Eye (tissue), 1 donor: Measurements from ENCODE around the gene CAMK1D.
"Not testable (repeated sequence)": the region's sequence is repeated elsewhere in the genome, so short reads cannot be mapped to it uniquely, and the experiment has no call there.

Source experiments
- DNase-seq: peaks from one replicate; pipeline ENCODE4 v3.0.0-alpha.2; 2015

CAMK1D gene

DNA sequence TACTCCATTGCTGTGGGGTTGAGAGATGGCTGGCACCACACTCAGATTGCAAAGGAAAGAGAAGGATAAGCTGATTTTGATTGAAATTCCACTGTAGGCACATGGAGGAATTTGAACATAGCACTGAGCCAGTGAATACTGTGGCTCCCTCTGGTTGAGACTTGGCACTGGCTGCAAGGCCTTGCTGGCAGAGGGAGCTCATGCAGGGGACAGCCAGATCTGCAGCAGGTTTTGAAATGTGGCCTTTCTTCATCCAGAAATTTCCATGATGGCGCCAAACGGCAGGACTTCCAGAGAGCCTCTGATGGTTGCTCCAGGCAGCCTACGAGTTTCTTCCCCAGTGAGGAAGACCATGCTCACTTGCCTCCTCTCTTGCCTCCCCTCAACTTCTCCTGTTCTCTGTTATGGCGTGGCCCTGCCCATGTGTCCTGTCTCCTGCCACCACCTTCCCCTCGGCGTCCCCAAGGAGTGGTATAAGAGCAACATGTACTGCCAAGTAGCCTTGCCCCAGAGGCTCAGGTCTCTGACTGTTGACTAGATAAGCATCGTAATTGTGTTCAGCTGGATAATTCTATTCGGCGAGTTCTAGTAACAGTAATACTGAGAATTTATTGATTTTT lies 386.6 kb downstream of the CAMK1D start:
- DNase-seq = no peak

DNA sequence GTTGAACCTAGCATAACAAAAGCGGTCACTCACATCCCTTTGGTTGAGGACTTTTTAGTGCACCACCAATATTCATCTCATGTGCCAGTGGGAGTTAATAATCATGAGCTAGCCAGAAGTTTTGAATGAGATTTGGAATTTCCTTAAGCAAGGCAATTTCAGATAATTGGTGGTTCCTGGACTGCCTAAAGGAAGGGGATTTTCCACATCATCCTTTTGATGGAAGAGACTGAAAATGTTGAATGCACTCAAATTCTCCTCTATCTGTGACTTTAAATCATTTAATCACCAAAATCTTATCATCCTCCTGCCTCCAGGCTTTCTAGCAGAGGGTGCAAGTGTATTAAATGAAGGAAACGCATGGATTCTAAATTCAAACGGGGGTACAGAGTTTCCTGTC lies 391.5 kb downstream of the CAMK1D start:
- DNase-seq = no peak

DNA sequence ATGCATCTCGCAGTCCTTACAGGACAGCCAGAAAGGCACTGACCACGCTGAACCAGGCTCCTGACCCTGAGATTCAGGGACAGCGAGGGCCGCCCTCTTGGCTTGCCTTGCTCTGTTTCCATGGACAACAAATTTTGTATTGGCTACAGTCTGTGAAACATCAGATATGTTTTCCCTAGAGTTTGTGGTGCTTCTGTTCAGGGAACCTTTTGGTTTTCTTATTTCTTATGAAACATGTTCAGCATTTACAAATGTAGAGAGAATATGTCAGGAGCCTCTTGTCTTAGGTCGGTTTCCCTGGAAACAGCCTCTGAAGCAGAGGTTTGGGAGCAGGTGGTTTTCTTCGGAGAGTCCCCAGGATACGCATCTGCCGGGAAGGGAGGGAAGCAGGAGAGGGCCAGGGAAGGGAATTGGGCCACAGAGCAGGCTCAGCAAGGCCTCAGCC lies 392.0 kb downstream of the CAMK1D start:
- DNase-seq = no peak

DNA sequence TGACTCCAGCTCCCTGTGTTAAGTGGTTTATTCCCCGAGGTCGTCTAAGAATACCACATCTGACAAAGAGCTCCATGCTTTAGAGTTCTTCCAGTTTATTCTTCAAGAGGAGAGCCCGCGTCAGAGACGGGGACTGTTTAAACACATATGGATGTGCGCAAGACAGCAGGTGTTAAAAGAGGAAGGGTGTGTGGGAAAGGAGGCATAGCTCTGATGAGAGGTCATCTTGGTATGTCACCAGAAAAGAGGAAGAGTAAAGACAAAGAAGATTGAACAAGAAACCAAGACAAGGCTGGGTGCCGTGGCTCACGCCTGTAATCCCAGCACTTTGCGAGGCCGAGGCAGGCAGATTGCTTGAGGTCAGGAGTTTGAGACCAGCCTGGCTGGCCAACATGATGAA lies 393.4 kb downstream of the CAMK1D start:
- DNase-seq = no peak

DNA sequence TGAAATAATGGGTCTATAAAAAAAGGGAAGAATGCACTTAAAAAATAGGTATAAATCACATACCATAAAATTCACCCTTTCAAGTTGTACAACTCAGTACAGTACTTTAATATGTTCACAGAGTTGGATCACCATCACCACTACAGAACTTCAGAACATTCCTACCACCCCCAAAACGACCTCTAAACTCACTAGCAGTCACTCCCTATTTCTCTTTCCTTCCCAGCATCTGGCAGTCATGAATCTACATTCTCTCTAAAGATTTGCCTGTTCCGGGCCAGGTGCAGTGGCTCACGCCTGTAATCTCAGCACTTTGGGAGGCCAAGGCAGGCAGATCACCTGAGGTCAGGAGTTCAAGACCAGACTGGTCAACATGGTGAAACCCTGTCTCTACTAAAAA lies 394.1 kb downstream of the CAMK1D start:
- DNase-seq = not testable (repeated sequence)

DNA sequence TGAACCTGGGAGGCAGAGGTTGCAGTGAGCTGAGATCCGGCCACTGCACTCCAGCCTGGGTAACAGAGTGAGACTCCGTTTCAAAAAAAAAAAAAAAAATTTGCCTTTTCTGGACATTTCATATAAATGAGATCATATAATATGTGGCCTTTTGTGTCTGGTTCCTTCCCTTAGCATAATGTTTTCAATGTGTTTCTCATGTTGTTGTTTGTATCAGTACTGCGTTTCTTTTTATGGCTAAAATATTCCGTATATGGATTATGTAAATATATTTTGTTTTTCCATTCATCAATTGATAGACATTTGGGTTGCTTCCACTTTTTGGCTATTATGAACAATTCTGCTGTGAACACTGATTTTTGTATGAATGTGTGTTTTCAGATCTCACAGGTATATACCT lies 394.6 kb downstream of the CAMK1D start:
- no peak for DNase-seq

DNA sequence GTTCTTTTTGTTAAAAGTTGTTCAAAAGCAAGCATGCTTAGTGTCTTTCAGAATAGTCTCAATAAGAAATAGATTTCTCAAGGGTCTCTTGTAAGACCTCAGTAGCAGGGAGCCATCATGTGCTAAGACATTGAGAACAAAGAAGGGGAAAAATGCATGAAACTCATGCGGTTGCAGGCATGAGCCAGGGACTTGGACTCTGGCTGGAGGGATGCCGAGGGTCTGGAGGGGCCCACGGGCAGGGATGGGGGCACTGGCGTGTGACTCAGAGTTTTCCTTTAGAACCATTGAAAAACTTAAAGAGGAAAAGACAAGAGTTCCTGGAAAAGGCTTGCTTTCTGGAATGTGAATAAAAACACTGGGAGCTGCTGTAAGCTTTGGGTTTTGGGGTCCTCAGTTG lies 398.8 kb downstream of the CAMK1D start:
- no peak for DNase-seq

DNA sequence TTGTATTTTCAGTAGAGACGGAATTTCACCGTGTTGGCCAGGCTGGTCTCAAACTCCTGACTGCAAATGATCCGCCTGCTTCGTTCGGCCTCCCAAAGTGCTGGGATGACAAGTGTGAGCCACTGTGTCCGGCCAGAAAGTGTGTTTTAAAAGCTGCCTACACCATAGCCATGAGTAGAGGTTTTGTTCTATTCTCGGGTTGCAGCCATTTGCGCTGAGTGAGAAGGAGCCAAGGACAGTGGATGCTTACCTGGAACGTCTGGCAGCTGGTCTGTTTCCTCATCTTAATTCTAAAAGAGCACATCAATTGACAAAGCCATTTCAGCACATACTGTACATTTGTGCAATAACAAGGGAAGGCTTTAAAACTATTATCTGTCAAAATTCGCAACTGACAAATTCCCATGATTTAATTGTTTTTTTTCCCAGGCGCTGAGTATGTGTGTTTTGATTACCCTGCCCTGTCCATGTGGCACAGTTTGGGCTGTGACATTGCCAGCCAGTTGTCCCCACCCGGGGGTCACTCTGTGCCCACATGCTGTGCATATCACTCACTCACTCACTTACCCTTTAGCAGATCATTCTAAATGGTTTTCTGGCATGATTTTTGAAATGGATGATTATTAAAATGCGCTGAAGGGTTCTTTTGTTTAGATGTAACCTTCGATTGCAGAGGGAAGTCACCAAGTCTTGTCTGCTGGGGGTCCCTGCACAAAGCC lies 400.6 kb downstream of the CAMK1D start:
- DNase-seq = no peak

DNA sequence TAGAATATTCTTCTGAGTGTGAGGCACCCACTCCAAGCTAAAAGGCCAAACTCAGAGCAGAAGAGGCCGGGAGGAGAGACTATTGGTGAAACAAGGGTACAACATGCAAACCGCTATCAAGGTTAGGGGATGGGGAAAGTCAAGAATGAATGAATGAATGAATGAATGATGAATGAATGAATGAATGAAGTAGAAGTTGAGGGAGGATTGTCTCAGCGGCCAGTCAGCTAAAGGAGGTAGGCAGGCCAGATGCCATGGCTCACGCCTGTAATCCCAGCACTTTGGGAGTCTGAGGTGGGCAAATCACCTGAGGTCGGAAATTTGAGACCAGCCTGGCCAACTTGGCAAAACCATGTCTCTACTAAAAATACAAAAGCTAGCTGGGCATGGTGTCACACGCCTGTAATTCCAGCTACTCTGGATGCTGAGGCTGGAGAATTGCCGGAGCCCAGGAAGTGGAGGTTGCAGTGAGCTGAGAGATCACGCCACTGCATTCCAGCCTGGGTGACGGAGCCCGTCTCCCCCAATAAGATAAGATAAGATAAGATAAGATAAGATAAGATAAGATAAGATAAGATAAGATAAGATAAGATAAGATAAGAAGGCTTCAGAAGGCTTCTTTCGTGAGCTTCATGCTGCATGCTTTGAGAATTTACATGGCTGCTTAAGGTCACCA lies 401.3 kb downstream of the CAMK1D start:
- DNase-seq = no peak

DNA sequence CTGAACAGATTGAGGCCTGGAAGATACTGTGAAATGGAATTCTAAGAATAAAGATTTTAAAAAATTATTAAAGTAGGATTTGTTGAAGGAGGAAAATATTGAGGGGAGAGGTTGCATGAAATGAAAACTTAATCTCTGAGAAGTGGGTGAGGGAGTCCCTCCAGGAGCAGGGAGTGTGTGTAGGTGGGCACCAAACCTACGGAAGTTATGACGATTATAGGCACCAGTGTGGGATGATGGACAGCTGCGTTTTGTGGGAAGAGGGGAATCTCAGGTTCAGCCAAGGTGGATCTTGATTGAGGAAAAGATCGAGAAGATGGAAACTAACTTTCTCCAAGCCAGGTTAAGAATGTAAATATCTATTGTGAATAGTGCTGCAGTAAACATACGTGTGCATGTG lies 405.7 kb downstream of the CAMK1D start:
- DNase-seq = no peak

DNA sequence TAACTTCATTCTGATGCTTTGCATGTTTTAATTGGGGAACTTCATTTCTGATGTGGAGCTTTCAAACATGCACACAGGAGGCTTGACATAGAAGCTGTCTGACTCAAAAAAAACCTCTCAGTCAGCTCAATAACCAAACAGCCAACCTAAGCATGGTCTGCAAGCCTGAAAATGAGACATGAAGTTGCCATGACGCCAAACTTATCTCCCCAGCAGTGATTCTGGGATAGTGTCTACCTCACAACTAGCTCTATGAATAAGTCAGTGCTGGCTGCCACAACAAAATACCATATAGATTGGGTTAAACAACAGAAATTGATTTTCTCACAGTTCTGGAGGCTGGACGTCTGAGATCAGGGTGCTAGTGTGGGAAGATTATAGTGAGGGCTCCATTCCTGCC lies 408.0 kb downstream of the CAMK1D start:
- no peak for DNase-seq

DNA sequence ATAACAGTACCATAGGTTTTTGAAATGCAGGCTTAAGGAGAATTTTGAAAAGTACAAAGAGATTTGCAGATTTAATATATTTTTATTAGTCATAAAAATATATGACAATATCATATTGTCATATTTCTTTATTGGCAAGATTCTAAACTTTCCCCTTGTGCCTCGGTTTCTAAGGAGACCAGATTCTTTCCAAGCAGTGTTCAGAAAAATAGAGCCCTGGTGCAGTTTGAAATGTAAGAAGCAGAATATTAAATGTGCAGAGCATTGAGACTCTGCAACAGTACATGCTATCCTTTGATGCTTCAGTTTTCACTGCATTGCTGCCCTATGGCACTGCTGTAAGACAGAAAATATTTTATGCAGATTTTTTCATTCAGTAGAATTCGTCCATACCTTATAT lies 408.9 kb downstream of the CAMK1D start:
- DNase-seq = no peak

DNA sequence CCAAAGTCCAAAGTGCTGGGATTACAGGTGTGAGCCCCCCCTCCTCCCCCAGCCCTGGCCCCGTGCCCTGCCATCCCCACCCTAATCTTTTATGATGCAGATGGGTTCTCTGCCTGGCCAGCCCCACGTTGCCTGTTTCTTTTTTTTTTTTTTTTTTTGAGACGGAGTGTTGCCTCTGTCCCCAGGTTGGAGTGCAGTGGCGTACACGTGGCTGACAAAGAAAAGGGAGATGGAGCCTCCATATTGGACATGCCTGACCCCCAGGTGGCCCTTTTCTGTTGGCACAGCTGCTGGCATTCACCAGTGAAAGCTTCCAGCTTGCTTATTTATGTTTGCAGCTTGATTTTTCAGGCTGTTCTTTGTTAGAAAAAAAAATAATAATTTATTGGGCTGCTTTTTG lies 416.9 kb downstream of the CAMK1D start:
- DNase-seq = no peak

DNA sequence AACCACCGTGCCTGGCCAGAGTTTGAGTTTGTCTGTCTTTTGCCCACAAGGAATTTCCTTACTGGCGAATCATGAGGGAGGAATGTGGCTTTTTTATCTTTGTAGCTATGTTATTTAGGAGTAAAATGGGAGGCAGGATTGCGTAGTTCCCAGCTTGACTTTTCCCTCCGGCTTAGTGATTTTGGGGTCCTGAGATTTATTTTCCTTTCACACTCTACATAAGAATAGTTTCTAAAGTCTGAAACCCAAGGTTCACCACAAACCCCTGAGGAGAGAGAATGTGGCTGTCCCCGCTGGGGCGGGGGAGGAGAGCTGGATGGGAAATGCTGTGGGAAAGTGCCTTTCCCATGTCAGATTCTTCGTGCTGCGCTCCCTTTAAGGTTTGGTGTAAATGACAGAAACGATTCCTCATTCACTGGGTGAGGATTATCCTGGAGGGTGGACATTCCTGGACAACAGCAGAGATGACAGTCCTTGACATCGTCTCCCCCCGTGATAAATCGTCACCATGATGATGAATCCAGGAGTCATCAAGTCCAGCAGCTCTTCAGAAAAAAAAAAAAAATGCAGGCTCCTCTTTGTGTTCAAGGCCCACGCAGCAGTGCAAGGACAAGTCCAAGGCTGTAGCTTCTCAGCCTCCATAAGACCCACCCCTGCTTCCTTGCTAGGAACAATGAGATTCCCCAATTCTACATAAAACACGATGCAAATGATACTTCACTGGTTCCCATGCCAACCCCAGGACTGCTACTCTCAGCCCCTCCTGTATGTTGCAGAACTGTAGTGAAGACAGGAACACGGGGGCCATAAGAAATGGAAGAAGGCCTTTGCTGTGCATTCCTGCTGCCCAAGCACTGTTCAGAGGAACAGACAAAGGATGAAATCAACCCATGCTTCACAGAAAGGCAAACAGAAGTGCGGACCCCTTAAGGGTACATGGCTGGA lies 419.1 kb downstream of the CAMK1D start:
- peak; percentile 44 for DNase-seq

DNA sequence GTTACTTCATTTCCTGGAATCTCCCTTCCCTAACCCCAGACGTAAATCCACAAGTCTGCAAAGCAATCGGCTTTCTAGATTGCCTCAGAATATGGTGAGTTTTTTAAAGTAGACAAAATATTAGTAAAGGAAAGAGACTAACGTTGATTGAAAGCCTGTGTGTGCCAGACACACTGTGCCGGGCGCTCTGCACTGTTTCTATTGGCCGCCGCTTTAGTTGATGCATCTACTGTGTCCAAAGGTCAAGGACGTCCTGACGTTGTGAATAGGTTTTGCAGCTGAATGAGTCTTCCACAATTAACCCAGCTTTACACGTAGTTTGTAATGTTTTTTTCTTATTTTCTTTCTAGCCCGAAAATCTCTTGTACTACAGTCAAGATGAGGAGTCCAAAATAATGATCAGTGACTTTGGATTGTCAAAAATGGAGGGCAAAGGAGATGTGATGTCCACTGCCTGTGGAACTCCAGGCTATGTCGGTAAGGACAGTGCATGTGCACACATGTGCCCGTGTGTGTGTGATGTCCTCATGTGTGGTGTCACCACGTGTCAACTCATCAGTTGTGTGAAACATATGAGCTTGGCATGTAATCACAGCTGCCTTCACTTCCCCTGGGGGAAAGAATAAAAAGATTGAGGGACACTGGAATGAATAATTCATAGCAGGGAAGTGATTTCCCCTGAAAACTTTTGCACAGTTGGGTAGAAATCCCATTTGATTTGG lies 420.1 kb downstream of the CAMK1D start:
- peak; percentile 27 for DNase-seq

DNA sequence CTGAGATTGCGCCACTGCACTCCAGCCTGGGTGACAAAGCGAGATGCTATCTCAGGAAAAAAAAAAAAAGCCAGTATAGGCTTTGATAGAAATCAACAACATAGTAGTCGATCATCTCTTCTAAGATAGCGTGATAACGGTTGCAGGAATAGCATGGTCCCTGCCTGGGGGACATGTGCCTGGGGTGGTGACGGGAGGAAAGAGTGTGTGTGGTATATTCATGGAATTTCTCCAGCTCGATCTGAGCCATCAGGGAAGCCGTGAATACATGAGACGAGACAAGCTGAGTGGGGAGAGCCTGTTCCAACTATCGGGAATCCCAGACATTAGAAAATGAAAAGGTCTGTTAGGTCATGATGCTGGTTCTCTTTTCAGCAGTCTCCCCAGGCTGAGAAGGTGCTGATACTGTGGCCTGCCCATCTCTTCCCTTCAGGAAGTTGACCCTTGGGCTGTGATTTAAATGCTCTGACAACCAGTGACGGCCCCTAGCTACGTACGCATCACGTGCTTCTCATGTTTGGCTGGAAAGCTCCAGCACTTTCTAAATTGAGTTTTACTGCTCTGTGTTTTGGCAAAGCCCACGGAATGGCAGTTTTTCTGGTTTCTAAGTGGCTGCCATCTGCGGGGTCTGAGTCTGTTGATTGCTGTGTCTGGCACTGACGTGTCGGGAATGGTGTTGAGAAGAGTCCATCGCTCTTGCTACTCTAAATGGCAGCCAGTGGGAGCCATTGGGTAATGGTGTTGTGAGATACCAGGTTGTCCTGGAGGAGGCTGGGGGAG lies 422.8 kb downstream of the CAMK1D start:
- DNase-seq = no peak

DNA sequence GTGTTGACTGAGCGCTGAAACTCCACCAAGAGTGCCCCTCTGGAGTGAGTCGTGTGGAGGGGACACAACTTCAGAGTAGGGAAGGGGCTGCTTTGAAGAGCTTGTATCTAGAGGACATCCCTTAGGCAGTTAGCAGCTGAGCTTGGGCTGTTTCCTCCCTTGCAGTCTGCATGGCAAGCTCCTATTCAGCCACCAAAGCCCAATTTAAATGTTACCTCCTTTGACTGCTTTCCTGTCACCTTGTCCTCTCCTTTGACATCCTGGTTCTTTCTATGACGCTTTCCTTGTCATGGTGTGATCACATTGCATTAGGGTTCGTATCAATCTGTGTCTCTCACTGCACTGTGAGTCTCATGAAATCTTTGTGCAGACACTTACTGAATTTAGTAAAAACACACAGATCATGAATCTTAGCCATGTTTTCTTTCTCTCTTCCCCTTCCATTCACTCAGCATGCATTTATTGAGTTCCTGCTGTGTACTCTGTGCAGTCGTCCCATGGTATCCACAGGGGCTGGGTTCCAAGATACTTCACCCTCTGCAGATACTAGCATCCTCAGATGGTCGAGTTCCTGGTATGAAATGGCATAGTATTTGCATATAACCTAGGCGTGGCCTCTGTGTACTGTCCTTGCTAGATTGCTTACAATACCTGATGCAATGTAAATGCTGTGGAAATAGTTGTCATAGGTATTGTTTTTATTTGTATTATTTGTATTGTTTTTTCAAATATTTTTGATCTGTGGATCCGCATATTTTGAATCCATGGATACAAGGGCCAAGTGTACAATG lies 423.6 kb downstream of the CAMK1D start:
- no peak for DNase-seq

DNA sequence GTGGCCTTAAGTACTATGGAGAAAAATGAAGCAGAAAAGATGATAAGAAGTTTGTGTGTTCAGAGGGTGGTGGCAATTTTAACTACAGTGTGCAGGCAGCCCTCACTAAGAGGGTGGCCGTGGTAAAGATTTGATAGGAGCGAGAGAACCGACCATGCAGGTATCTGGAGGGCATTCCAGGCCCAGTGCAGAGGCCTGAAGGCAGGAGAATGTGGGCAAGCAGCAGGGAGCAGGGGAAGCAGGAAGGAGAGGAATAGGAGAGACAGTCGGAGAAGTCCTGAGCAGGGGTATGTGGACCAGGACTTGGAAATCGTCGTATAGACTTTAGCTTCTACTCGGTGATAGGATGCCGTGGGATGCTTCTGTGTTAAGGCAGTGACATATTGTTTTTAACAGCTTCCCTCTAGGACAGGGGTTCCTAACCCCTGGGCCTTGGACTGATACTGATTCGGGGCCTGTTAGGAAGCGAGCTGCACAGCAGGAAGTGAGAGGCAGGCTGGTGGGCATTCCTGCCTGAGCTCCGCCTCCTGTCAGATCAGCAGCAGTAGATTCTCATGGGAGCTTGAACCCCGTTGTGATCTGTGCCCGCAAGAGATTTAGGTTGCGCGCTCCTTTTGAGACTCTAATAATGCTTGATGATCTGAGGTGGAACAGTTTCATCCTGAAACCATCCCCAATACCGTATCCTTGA lies 425.0 kb downstream of the CAMK1D start:
- peak; percentile 35 for DNase-seq

DNA sequence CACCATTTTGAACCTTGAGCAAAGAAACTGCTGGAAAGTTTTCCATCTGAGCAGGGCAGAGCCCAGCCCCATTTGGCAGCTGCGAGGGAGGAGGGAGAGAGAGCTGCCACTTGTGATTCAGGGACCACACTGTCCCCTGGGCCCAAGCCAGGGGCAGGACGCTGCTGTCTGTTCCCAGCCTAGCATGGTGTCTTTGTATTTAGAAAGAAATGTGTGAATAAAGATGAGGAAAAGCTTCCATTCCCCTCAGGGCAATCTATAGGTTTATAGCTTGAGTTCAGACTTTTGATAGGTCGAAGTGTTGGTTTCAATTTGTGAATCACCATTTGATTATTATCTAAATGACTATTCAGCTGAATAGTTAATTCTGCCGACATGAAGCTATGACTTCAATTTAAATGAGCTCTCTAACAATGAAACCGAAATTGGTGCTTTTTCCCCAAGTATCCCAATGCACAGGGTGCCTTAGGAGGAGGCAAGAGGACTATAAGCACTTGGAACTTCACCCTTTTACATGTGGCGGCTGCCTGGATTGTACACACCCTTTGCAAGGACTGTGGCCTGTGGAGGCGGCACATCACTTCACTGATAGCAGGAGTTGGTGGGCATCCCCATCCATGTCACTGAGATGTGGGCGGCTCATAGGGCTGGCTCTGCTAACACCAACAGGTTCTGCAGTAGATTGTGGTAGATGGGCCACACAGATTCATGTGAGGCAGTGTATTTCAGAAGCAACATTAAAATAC lies 428.7 kb downstream of the CAMK1D start:
- no peak for DNase-seq
